ENCODE data around the gene H2AZ2. TPM values are rescaled to one million over a fixed set of nuclear protein-coding genes. Genes with fewer than 3 reads are reported as not detected.

The H2AZ2 gene
- total and polyA plus RNA-seq, 2 donors (not counting 1 experiment from before 2014, with no cell fraction given): 55.3 to 129 TPM

DNA sequence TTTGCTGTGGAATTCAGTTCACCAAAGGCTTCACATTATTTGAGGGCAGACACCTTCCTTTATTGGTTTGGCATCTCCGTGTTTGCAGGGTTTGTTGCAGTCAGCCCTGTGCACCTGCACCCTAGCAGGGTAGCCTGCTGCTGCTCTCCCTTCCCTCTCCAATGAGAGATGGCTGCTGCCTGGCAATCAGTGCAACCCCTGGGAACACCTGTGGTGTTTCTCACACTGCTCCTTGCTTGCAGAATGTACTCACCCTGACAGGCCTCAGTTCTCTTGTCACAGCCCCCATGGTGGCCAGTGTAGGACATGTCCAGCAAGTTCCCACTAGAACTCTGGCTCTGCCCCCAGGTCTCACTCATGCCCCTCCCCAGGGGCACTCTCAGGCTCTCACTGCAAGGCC, 63.5 kb downstream of the H2AZ2 start:
- H3K27ac Mint-ChIP-seq: no peak overlapping the region
- peaks cover 13% of the 10 kb centered on the region for H3K4me1 Mint-ChIP-seq
- TF ChIP-seq, protein P1, sequence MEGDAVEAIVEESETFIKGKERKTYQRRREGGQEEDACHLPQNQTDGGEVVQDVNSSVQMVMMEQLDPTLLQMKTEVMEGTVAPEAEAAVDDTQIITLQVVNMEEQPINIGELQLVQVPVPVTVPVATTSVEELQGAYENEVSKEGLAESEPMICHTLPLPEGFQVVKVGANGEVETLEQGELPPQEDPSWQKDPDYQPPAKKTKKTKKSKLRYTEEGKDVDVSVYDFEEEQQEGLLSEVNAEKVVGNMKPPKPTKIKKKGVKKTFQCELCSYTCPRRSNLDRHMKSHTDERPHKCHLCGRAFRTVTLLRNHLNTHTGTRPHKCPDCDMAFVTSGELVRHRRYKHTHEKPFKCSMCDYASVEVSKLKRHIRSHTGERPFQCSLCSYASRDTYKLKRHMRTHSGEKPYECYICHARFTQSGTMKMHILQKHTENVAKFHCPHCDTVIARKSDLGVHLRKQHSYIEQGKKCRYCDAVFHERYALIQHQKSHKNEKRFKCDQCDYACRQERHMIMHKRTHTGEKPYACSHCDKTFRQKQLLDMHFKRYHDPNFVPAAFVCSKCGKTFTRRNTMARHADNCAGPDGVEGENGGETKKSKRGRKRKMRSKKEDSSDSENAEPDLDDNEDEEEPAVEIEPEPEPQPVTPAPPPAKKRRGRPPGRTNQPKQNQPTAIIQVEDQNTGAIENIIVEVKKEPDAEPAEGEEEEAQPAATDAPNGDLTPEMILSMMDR (IDR thresholded peaks at IDR 0.05): no peak
- no peak for TF ChIP-seq EZH2 (IDR thresholded peaks at IDR 0.05; ENCODE audit: borderline replicate concordance, insufficient read depth, low read depth, low read length, poor library complexity, severe bottlenecking)

DNA sequence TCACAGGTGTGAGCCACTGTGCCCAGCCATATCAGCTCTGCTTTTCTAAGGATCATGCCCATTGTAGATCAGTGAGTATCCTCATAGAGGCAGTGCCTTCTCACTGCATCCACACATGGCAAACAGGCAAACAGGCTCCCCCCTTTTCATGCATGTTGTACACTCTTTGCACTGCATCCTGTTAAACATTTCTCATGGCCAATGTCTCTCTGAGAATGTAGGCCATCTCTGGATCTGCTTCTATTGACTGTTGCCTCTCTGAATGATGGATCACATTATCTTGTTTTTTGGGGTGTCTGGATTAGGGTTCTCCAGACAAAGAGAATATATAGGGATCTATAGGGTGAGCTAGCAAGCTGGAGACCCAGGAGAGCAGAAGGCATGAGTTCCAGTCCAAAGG, 64.5 kb downstream of the H2AZ2 start:
- H3K27ac Mint-ChIP-seq: no peak overlapping the region
- H3K9me3 ChIP-seq (ENCODE audit: control extremely low read depth in 1 of 3, control insufficient read depth in 2 of 3, insufficient read depth in 1 of 3, low read length in 2 of 3): peaks cover 0 to 23% (median 5%) of the 10 kb centered on the region in 3 donors

More for the DNA sequence above, 63.5 kb downstream of the H2AZ2 start:
- Mint-ChIP-seq H3K27me3 (no peaks in the 10 kb centered on the region), H3K4me3 (no peak overlapping the region), H3K9me3 (ENCODE audit: insufficient read depth) (peaks cover 5% of the 10 kb centered on the region)
- Histone ChIP-seq H3K4me3 (ENCODE audit: control extremely low read depth in 1 of 5, extremely low read depth in 1 of 5, insufficient read depth in 1 of 5, low read depth in 2 of 5, low read length in 4 of 5) (no peak overlapping the region), H3K27me3 (replicated peaks in 1 of 4; ENCODE audit: control extremely low read depth in 1 of 4, control insufficient read depth in 3 of 4, insufficient read depth in 4 of 4, low read length in 3 of 4) (no peaks in the 10 kb centered on the region), H3K79me2 (ENCODE audit: control insufficient read depth, insufficient read depth, low read length) (no peaks in the 10 kb centered on the region), H3K36me3 (replicated peaks in 1 of 2; ENCODE audit: control extremely low read depth in 1 of 2, control insufficient read depth in 1 of 2, extremely low read depth in 1 of 2, insufficient read depth in 2 of 2, low read length in 1 of 2) (no peaks in the 10 kb centered on the region), H3K9me3 (ENCODE audit: control extremely low read depth in 1 of 3, control insufficient read depth in 2 of 3, insufficient read depth in 1 of 3, low read length in 2 of 3) (peaks cover 0 to 23% (median 5%) of the 10 kb centered on the region in 3 donors), H2AFZ (ENCODE audit: insufficient read depth, low read depth, low read length, poor library complexity, severe bottlenecking) (no peak overlapping the region), H3K4me1 (ENCODE audit: control insufficient read depth in 2 of 2, insufficient read depth in 2 of 2, low read length in 2 of 2) (peaks cover 9 to 16% of the 10 kb centered on the region in 2 donors), H3K4me2 (replicated peaks; ENCODE audit: low read depth, low read length, poor library complexity, severe bottlenecking) (no peak overlapping the region), H4K20me1 (ENCODE audit: control insufficient read depth, insufficient read depth, low read length, poor library complexity, severe bottlenecking) (no peaks in the 10 kb centered on the region), H3K27ac (ENCODE audit: low read length in 2 of 2) (no peak overlapping the region), H3K9ac (ENCODE audit: low read length) (no peak overlapping the region)
- intact Hi-C loops (cut with micrococcal nuclease): no loop called here
- DNase-seq: no peak
- ChIA-PET POLR2A (no interaction called here), CTCF (no interaction called here)
- no peak for ATAC-seq (ENCODE audit: low read depth)
- WGBS (ENCODE audit: insufficient coverage): 75% methylated on average over 1 of the region's 1 CpG

More for the DNA sequence above, 64.5 kb downstream of the H2AZ2 start:
- H3K79me2 ChIP-seq (ENCODE audit: control insufficient read depth, insufficient read depth, low read length): no peaks in the 10 kb centered on the region
- H3K9ac ChIP-seq (ENCODE audit: low read length): no peak overlapping the region
- peaks cover 13% of the 10 kb centered on the region for H3K4me1 Mint-ChIP-seq
- intact Hi-C loops (cut with micrococcal nuclease): no loop called here
- no peaks in the 10 kb centered on the region for H3K27me3 Mint-ChIP-seq
- ATAC-seq (ENCODE audit: low read depth) (no peak), DNase-seq (no peak)
- H3K4me3 Mint-ChIP-seq: no peak overlapping the region
- no peaks in the 10 kb centered on the region for H3K27me3 ChIP-seq (replicated peaks in 1 of 4; ENCODE audit: control extremely low read depth in 1 of 4, control insufficient read depth in 3 of 4, insufficient read depth in 4 of 4, low read length in 3 of 4)
- peaks cover 9 to 16% of the 10 kb centered on the region in 2 donors for H3K4me1 ChIP-seq (ENCODE audit: control insufficient read depth in 2 of 2, insufficient read depth in 2 of 2, low read length in 2 of 2)
- H4K20me1 ChIP-seq (ENCODE audit: control insufficient read depth, insufficient read depth, low read length, poor library complexity, severe bottlenecking): no peaks in the 10 kb centered on the region
- H3K4me3 ChIP-seq (ENCODE audit: control extremely low read depth in 1 of 5, extremely low read depth in 1 of 5, insufficient read depth in 1 of 5, low read depth in 2 of 5, low read length in 4 of 5): no peak overlapping the region
- TF ChIP-seq EZH2 (IDR thresholded peaks at IDR 0.05; ENCODE audit: borderline replicate concordance, insufficient read depth, low read depth, low read length, poor library complexity, severe bottlenecking): no peak
- TF ChIP-seq, protein P1 (IDR thresholded peaks at IDR 0.05): no peak
- H3K36me3 ChIP-seq (replicated peaks in 1 of 2; ENCODE audit: control extremely low read depth in 1 of 2, control insufficient read depth in 1 of 2, extremely low read depth in 1 of 2, insufficient read depth in 2 of 2, low read length in 1 of 2): no peaks in the 10 kb centered on the region
- no peak overlapping the region for H3K27ac ChIP-seq (ENCODE audit: low read length in 2 of 2)
- POLR2A ChIA-PET: no interaction called here
- H2AFZ ChIP-seq (ENCODE audit: insufficient read depth, low read depth, low read length, poor library complexity, severe bottlenecking): no peak overlapping the region
- no peak overlapping the region for H3K4me2 ChIP-seq (replicated peaks; ENCODE audit: low read depth, low read length, poor library complexity, severe bottlenecking)
- CTCF ChIA-PET: interaction anchor here (1.2 kb wide), 1 partner anchor 64 kb away, joined by 3 read pairs; no protein-coding TSS in a partner anchor
- peaks cover 5% of the 10 kb centered on the region for H3K9me3 Mint-ChIP-seq (ENCODE audit: insufficient read depth)

Data from B cell (primary cell).